Endothelial cell of umbilical vein (primary cell): ENCODE data around the gene LMTK2. TPM values are rescaled to one million over a fixed set of nuclear protein-coding genes. Genes with fewer than 3 reads are reported as not detected.

Experiments used
- BruUV-seq: library from RNA; stranded (reverse); fragments of 400-500 nt; replicated peaks from 2 replicates; lab custom pipeline; 2021; lab: Mats Ljungman, UMichigan
- CTCF ChIA-PET: fragments of 300-600, 350-600 bp; sonication (Branson Sonifier 250); formaldehyde crosslinking; loops from one replicate; lab custom pipeline; 2021; ENCODE audit warnings: antibody characterized with exemption, inconsistent platforms; lab: Charles Lee
- POLR2A ChIA-PET: fragments of 300-600, 350-600 bp; sonication (Branson Sonifier 250); formaldehyde crosslinking; loops from one replicate; lab custom pipeline; 2021; ENCODE audit warnings: antibody characterized with exemption, inconsistent platforms; lab: Charles Lee
- DNase-seq: peaks from one replicate; pipeline ENCODE4 v3.0.0-alpha.2; 2011; ENCODE audit warnings: low read depth, low spot score
- FAIRE-seq: peaks from 2 replicates; lab custom pipeline; 2011; peaks lifted over from hg19 to GRCh38; lab: Jason Lieb, UNC
- H2AFZ ChIP-seq: 2 replicates; pipeline ENCODE4 v1.6.0; 2012; ENCODE audit warnings: low read depth, low read length, control low read depth, inconsistent platforms
- H3K27ac ChIP-seq: 2 replicates; pipeline ENCODE4 v1.5.1; 2011; ENCODE audit warnings: low read depth, mild to moderate bottlenecking, control low read depth, low read length, moderate library complexity; ENCODE audit not compliant: insufficient read depth
- H3K27me3 ChIP-seq, 2 experiments: 2 replicates each; pipeline versions ENCODE4 v1.6.0 to v1.6.1; 2011; ENCODE audit warnings: low read length in 2 of 2, mixed read lengths in 1 of 2; ENCODE audit not compliant: control insufficient read depth in 2 of 2, insufficient read depth in 2 of 2
- H3K36me3 ChIP-seq, 2 experiments: 2 replicates in 1 of 2; 3 replicates in 1 of 2; pipeline ENCODE4 v1.5.1; 2011; ENCODE audit warnings: low read length in 2 of 2, mild to moderate bottlenecking in 1 of 2, moderate library complexity in 1 of 2; ENCODE audit not compliant: control insufficient read depth in 2 of 2, insufficient read depth in 2 of 2; ENCODE audit errors: extremely low read depth in 1 of 2
- H3K4me1 ChIP-seq: 3 replicates; pipeline ENCODE4 v1.5.1; 2011; ENCODE audit warnings: mild to moderate bottlenecking, low read length; ENCODE audit not compliant: control insufficient read depth, insufficient read depth; ENCODE audit errors: extremely low read depth
- H3K4me2 ChIP-seq: 2 replicates; pipeline ENCODE4 v1.6.1; 2011; ENCODE audit warnings: low read length, control low read depth, mixed read lengths; ENCODE audit not compliant: insufficient read depth
- H3K4me3 ChIP-seq, 3 experiments: fragments of 200-600 bp in 1 of 3; sonication (generic), shearing (Covaris generic) in 1 of 3; replicated peaks in 1 of 3; 2 replicates each; pipeline ENCODE4 v1.5.1; 2011 to 2016; ENCODE audit warnings: control low read depth in 3 of 3, low read length in 3 of 3, mild to moderate bottlenecking in 2 of 3, inconsistent platforms in 1 of 3, low read depth in 1 of 3, moderate library complexity in 1 of 3; ENCODE audit not compliant: insufficient read depth in 1 of 3
- H3K79me2 ChIP-seq: 2 replicates; pipeline ENCODE4 v1.6.0; 2012; ENCODE audit warnings: low read length, inconsistent platforms; ENCODE audit not compliant: control insufficient read depth, insufficient read depth
- H3K9ac ChIP-seq: replicated peaks from 2 replicates; pipeline ENCODE3; 2011; ENCODE audit warnings: low read length, control low read depth; ENCODE audit not compliant: insufficient read depth; ENCODE audit errors: extremely low read depth
- H3K9me1 ChIP-seq: replicated peaks from 3 replicates; pipeline ENCODE4 v1.6.0; 2011; ENCODE audit warnings: mild to moderate bottlenecking, low read length; ENCODE audit not compliant: control insufficient read depth, insufficient read depth; ENCODE audit errors: extremely low read depth
- H3K9me3 ChIP-seq: replicated peaks from 2 replicates; pipeline ENCODE4 v1.5.1; 2012; ENCODE audit warnings: low read length, inconsistent platforms; ENCODE audit not compliant: control insufficient read depth, insufficient read depth
- H4K20me1 ChIP-seq: replicated peaks from 2 replicates; pipeline ENCODE3; 2011; ENCODE audit warnings: mild to moderate bottlenecking, low read length; ENCODE audit not compliant: control insufficient read depth, insufficient read depth; ENCODE audit errors: extremely low read depth
- EZH2 ChIP-seq: IDR thresholded peaks from 2 replicates; pipeline ENCODE4 v1.6.1; 2012; ENCODE audit warnings: borderline replicate concordance, low read depth, mild to moderate bottlenecking, moderate library complexity, low read length, inconsistent platforms; ENCODE audit not compliant: severe bottlenecking
- FOS ChIP-seq: IDR thresholded peaks from 2 replicates; pipeline ENCODE4 v1.6.1; 2011; ENCODE audit warnings: mild to moderate bottlenecking, low read length, moderate library complexity, borderline replicate concordance; ENCODE audit not compliant: insufficient read depth
- GATA2 ChIP-seq: IDR thresholded peaks from 2 replicates; pipeline ENCODE4 v1.7.0; 2011; ENCODE audit warnings: low read depth, mild to moderate bottlenecking, moderate library complexity, mixed read lengths, low read length; ENCODE audit not compliant: insufficient read length, insufficient read depth
- JUN ChIP-seq: IDR thresholded peaks from 2 replicates; pipeline ENCODE4 v1.6.1; 2011; ENCODE audit warnings: borderline replicate concordance, low read depth; ENCODE audit not compliant: insufficient read length, insufficient read depth
- MYC ChIP-seq: IDR thresholded peaks from one replicate; pipeline ENCODE4 v1.6.1; 2011; ENCODE audit warnings: mild to moderate bottlenecking, low read depth, low read length
- POLR2A ChIP-seq: IDR thresholded peaks from 2 replicates; pipeline ENCODE4 v1.6.1; 2012; ENCODE audit warnings: low read depth, mild to moderate bottlenecking, control low read depth, low read length
- POLR2AphosphoS5 ChIP-seq: IDR thresholded peaks from 2 replicates; pipeline ENCODE4 v1.6.1; 2012; ENCODE audit warnings: low read depth, mild to moderate bottlenecking, control low read depth, low read length, moderate library complexity; ENCODE audit not compliant: insufficient read depth
- dilution Hi-C: fragments of 300-500 bp; cut with MboI; formaldehyde crosslinking; loops from one replicate; pipeline ENCODE4 v1.15.0; 2019; ENCODE audit warnings: low sequenced_read_pairs; ENCODE audit not compliant: extremely low pct_ligation_motif_present
- intact Hi-C: fragments of 100-400 bp; cut with micrococcal nuclease; formaldehyde crosslinking; loops from one replicate; pipeline ENCODE4 v1.10.0; 2022
- polyA plus RNA-seq, 4 experiments: library from polyadenylated mRNA; depleted of rRNA in 3 of 4; stranded (reverse) in 3 of 4; unstranded in 1 of 4; fragments of >200 nt; gene quantifications; 2 replicates each; pipeline versions ENCODE4 v1.2.1 to v1.2.3, GENCODE V29; 2011 to 2012; ENCODE audit warnings: missing spikeins in 1 of 4
- total RNA-seq: library from RNA; stranded (reverse); gene quantifications from 2 replicates; pipeline ENCODE4 v1.2.3, GENCODE V29; 2021
- TF ChIP-seq, protein P1 (sequence below), 2 donors: IDR thresholded peaks; 1 replicate in 1 of 2; 2 replicates in 1 of 2; pipeline ENCODE4 v1.5.1; 2011; ENCODE audit warnings: low read length in 2 of 2, mild to moderate bottlenecking in 2 of 2, moderate library complexity in 2 of 2, control low read depth in 1 of 2, inconsistent platforms in 1 of 2, low read depth in 1 of 2; ENCODE audit not compliant: insufficient read depth in 1 of 2; ENCODE audit errors: extremely low read depth in 1 of 2
- TF ChIP-seq, protein P2 (sequence below): IDR thresholded peaks from 2 replicates; pipeline ENCODE4 v1.6.1; 2011; ENCODE audit not compliant: insufficient read depth, insufficient read length

The LMTK2 gene
- total and polyA plus RNA-seq, 2 donors (not counting 3 experiments of a cell fraction or from before 2014, with no cell fraction given), result 5.9 to 13.8 TPM

DNA sequence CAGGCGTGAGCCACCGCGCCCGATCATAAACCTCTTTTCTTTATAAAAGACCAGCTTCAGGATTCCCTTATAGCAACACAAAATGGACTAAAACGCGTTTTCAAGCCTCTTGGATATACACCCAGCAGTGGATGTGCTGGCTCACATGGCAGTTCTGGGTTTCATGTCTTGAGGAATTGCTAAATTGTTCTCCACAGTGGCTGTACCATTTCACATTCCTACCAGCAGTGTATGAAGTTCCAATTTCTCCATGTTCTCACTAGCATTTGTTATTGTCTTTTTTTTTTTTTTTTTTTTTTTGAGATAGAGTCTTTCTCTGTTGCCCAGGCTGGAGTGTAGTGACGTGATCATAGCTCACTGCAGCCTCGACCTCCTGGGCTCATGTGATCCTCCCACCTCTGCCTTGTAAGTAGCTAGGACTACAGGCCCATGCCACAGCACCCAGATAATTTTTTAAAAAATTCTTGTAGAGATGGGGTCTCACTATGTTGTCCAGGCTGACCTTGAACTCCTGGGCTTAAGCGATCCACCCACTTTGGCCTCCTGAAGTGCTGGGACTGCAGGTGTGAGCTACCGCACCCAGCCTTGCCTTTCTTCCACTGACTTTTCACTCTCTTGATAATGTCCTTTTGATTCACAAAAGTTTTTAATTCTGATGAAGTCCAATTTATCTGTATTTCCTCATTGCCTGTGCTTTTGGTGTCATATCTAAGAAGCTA, 127.9 kb downstream of the LMTK2 start:
- no peaks in the 10 kb centered on the region for H3K9me3 ChIP-seq
- H3K4me2 ChIP-seq, result no peak overlapping the region
- dilution Hi-C loops, result no loop called here
- peaks cover 0 to 36% of the 10 kb centered on the region in 2 experiments for H3K36me3 ChIP-seq
- no peak for TF ChIP-seq POLR2A
- TF ChIP-seq, protein P1, sequence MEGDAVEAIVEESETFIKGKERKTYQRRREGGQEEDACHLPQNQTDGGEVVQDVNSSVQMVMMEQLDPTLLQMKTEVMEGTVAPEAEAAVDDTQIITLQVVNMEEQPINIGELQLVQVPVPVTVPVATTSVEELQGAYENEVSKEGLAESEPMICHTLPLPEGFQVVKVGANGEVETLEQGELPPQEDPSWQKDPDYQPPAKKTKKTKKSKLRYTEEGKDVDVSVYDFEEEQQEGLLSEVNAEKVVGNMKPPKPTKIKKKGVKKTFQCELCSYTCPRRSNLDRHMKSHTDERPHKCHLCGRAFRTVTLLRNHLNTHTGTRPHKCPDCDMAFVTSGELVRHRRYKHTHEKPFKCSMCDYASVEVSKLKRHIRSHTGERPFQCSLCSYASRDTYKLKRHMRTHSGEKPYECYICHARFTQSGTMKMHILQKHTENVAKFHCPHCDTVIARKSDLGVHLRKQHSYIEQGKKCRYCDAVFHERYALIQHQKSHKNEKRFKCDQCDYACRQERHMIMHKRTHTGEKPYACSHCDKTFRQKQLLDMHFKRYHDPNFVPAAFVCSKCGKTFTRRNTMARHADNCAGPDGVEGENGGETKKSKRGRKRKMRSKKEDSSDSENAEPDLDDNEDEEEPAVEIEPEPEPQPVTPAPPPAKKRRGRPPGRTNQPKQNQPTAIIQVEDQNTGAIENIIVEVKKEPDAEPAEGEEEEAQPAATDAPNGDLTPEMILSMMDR (IDR thresholded peaks at IDR 0.05; ENCODE audit: extremely low read depth in 1 of 2, insufficient read depth in 1 of 2, low read depth in 1 of 2, low read length in 2 of 2), result no peak
- no peak for TF ChIP-seq JUN
- no peak for TF ChIP-seq EZH2
- TF ChIP-seq POLR2AphosphoS5, result no peak
- TF ChIP-seq, protein P2, sequence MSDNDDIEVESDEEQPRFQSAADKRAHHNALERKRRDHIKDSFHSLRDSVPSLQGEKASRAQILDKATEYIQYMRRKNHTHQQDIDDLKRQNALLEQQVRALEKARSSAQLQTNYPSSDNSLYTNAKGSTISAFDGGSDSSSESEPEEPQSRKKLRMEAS, result no peak
- TF ChIP-seq FOS, result no peak
- TF ChIP-seq GATA2, result no peak
- no peak for TF ChIP-seq MYC
- ChIA-PET POLR2A (no interaction called here), CTCF (interaction anchor here (1.1 to 1.2 kb wide), 2 partner anchors 11 to 213 kb away, joined by 3 to 4 read pairs; no protein-coding TSS in a partner anchor)
- no peaks in the 10 kb centered on the region for H3K79me2 ChIP-seq
- no peaks in the 10 kb centered on the region for H4K20me1 ChIP-seq
- no peaks in the 10 kb centered on the region for H3K27me3 ChIP-seq
- FAIRE-seq, result no peak
- no peak overlapping the region for H2AFZ ChIP-seq
- H3K4me3 ChIP-seq, result no peak overlapping the region
- no peaks in the 10 kb centered on the region for H3K4me1 ChIP-seq
- H3K9me1 ChIP-seq, result no peaks in the 10 kb centered on the region
- intact Hi-C loops, result no loop called here
- no peak for DNase-seq
- H3K27ac ChIP-seq, result no peak overlapping the region
- H3K9ac ChIP-seq, result no peak overlapping the region
- no TSS peak for BruUV-seq
